ENCODE results near the gene ACTMAP. TPM values are rescaled to one million over a fixed set of nuclear protein-coding genes. Genes with fewer than 3 reads are reported as not detected.

The ACTMAP gene
- polyA plus RNA-seq, 1 of the 3 experiments (the other 2 are of a cell fraction) = 6.4 TPM

- TF ChIP-seq, protein P1, sequence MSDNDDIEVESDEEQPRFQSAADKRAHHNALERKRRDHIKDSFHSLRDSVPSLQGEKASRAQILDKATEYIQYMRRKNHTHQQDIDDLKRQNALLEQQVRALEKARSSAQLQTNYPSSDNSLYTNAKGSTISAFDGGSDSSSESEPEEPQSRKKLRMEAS (IDR thresholded peaks at IDR 0.05; ENCODE audit: low read depth) = peak; percentile 16; the same call in 1 of the 2 replicates
Observed at GRCh38 chr19:40798683-40799557, 48.6 kb upstream of the ACTMAP start, which contains the start of gene EGLN2 (continued).

- Histone ChIP-seq H2AFZ (ENCODE audit: low read depth) (peak overlapping the region; percentile 83), H3K27ac (ENCODE audit: low read depth in 2 of 2, low read length in 1 of 2) (peak overlapping the region; percentile 84 to 89), H3K79me2 (ENCODE audit: insufficient read depth) (peaks cover 41% of the 10 kb centered on the region), H3K4me2 (peak overlapping the region; percentile 84), H3K9ac (peak overlapping the region; percentile 59), H4K20me1 (ENCODE audit: insufficient read depth) (peaks cover 36% of the 10 kb centered on the region), H3K4me3 (ENCODE audit: low read depth in 2 of 2, low read length in 1 of 2) (peak overlapping the region; percentile 50 to 65), H3K36me3 (replicated peaks in 1 of 2; ENCODE audit: control insufficient read depth in 1 of 2, insufficient read depth in 2 of 2, low read length in 1 of 2) (peaks cover 18 to 20% of the 10 kb centered on the region in 2 experiments), H3F3A (replicated peaks; ENCODE audit: insufficient read depth) (peaks cover 9% of the 10 kb centered on the region), H3K4me1 (ENCODE audit: control insufficient read depth in 1 of 2, insufficient read depth in 2 of 2, low read depth in 1 of 2, low read length in 1 of 2) (peaks cover 28 to 34% of the 10 kb centered on the region in 2 experiments; a peak in 2 of 4 replicates), H3K9me3 (no peaks in the 10 kb centered on the region), H3K9me2 (no peaks in the 10 kb centered on the region), H3K27me3 (ENCODE audit: insufficient read depth) (no peaks in the 10 kb centered on the region)
- DNase-seq = peak; percentile 77
- ChIA-PET POLR2A (interaction anchor here (0.6 to 3.6 kb wide), 6 partner anchors 9 to 1076 kb away, joined by 4 to 31 read pairs (median 6); partner anchors contain the start of genes ACTMAP, COQ8B, ITPKC and NUMBL), CTCF (interaction anchor here (0.6 to 3.7 kb wide), 12 partner anchors 9 to 195 kb away, joined by 3 to 20 read pairs (median 6); partner anchors contain the start of genes NUMBL and RAB4B)
- TF ChIP-seq SMC3 (IDR thresholded peaks at IDR 0.05; ENCODE audit: low read depth, low read length) (0 out of 2 replicates have a peak, but pooled peaks have one; percentile 11), RAD21 (IDR thresholded peaks at IDR 0.05; ENCODE audit: low read length) (peak; percentile 14; the same call in 1 of the 2 replicates), ELF1 (IDR thresholded peaks at IDR 0.05) (no peak)
- TF ChIP-seq, protein P2, sequence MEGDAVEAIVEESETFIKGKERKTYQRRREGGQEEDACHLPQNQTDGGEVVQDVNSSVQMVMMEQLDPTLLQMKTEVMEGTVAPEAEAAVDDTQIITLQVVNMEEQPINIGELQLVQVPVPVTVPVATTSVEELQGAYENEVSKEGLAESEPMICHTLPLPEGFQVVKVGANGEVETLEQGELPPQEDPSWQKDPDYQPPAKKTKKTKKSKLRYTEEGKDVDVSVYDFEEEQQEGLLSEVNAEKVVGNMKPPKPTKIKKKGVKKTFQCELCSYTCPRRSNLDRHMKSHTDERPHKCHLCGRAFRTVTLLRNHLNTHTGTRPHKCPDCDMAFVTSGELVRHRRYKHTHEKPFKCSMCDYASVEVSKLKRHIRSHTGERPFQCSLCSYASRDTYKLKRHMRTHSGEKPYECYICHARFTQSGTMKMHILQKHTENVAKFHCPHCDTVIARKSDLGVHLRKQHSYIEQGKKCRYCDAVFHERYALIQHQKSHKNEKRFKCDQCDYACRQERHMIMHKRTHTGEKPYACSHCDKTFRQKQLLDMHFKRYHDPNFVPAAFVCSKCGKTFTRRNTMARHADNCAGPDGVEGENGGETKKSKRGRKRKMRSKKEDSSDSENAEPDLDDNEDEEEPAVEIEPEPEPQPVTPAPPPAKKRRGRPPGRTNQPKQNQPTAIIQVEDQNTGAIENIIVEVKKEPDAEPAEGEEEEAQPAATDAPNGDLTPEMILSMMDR (IDR thresholded peaks at IDR 0.05) = peak; percentile 65
- WGBS (ENCODE audit: low lambda C conversion rate) = 18% methylated on average over 24 of the region's 28 CpGs
Observed at GRCh38 chr19:40797963-40798682, 47.8 kb upstream of the ACTMAP start.

- Histone ChIP-seq H3K9me2 (no peaks in the 10 kb centered on the region), H3F3A (replicated peaks; ENCODE audit: insufficient read depth) (peaks cover 9% of the 10 kb centered on the region), H3K79me2 (ENCODE audit: insufficient read depth) (peaks cover 33% of the 10 kb centered on the region), H3K9ac (no peak overlapping the region; the same call in 1 of the 2 replicates), H2AFZ (ENCODE audit: low read depth) (no peak overlapping the region), H3K4me3 (ENCODE audit: low read depth in 2 of 2, low read length in 1 of 2) (no peak overlapping the region), H3K36me3 (replicated peaks in 1 of 2; ENCODE audit: control insufficient read depth in 1 of 2, insufficient read depth in 2 of 2, low read length in 1 of 2) (peaks cover 13 to 15% of the 10 kb centered on the region in 2 experiments), H3K27ac (ENCODE audit: low read depth in 2 of 2, low read length in 1 of 2) (peak overlapping the region; percentile 84 to 89; a peak in 3 of 4 replicates), H3K9me3 (no peaks in the 10 kb centered on the region), H4K20me1 (ENCODE audit: insufficient read depth) (peaks cover 28% of the 10 kb centered on the region), H3K27me3 (ENCODE audit: insufficient read depth) (no peaks in the 10 kb centered on the region), H3K4me2 (0 out of 2 replicates have a peak overlapping the region, but pooled peaks have one; percentile 84), H3K4me1 (ENCODE audit: control insufficient read depth in 1 of 2, insufficient read depth in 2 of 2, low read depth in 1 of 2, low read length in 1 of 2) (peaks cover 21 to 26% of the 10 kb centered on the region in 2 experiments; a peak in 2 of 4 replicates)
- ChIA-PET CTCF (interaction anchor here (0.6 to 3.7 kb wide), 6 partner anchors 9 to 134 kb away, joined by 3 to 20 read pairs (median 10); partner anchors contain the start of gene RAB4B), POLR2A (interaction anchor here (0.9 to 3.6 kb wide), 3 partner anchors 19 to 107 kb away, joined by 5 to 31 read pairs (median 11); partner anchors contain the start of genes ACTMAP, NUMBL, RAB4B and SNRPA)
- DNase-seq = no peak
- 95% methylated on average over 10 of the region's 14 CpGs for WGBS (ENCODE audit: low lambda C conversion rate)
- TF ChIP-seq GATA2 (CRISPR knock-in tag; IDR thresholded peaks at IDR 0.05) (no peak), TAF1 (IDR thresholded peaks at IDR 0.05; ENCODE audit: borderline replicate concordance, low read depth, low read length) (no peak), NFIC (IDR thresholded peaks at IDR 0.05; ENCODE audit: borderline replicate concordance) (no peak), IRF3 (IDR thresholded peaks at IDR 0.05; ENCODE audit: low read depth, low read length) (no peak), RXRA (IDR thresholded peaks at IDR 0.05; ENCODE audit: borderline replicate concordance, low read depth) (no peak), REST (IDR thresholded peaks at IDR 0.05; ENCODE audit: low read depth, low read length) (no peak)
- TF ChIP-seq, protein P1 (IDR thresholded peaks at IDR 0.05; ENCODE audit: low read depth) = no peak
Observed at GRCh38 chr19:40797166-40797962, 47.1 kb upstream of the ACTMAP start.

Data from SK-N-SH (cell line).